Epithelial cell of alveolus of lung (primary cell): Measurements from ENCODE around the gene DOCK8. TPM values are rescaled to one million over a fixed set of nuclear protein-coding genes. Genes with fewer than 3 reads are reported as not detected.

Source experiments
- total RNA-seq: library from RNA; depleted of rRNA; stranded (reverse); fragments of >200 nt; gene quantifications from 2 replicates; pipeline ENCODE4 v1.2.1, GENCODE V29; 2015

Gene DOCK8
- total RNA-seq = 0.24 and 0.52 TPM in 2 replicates

GRCh38 chr9:214648-215493 lies at the start of gene DOCK8:
Gene DOCK8, plus strand, starts transcription at chr9:214865. Its CDS starts 112 bp downstream, at chr9:214977.

GRCh38 chr9:178970-179383 lies 35.7 kb upstream of the DOCK8 start, which contains the start of gene ZNG1A:
Gene ZNG1A, minus strand, starts transcription at chr9:179056. Its CDS starts 87 bp downstream, at chr9:178969.

GRCh38 chr9:503881-504852 lies 289.5 kb downstream of the DOCK8 start, which contains the start of gene KANK1:
Gene KANK1, plus strand, starts transcription at chr9:504695.

Other genes starting within 250 kb of the DOCK8 start
- 1.4 and 3.3 TPM in 2 replicates for gene WASHC1, start 185.4 kb upstream of the DOCK8 start, total RNA-seq
- 0.24 and 0.65 TPM in 2 replicates for gene FOXD4, start 96.4 kb upstream of the DOCK8 start, total RNA-seq
- gene ZNG1A, start 35.8 kb upstream of the DOCK8 start, total RNA-seq = 10.3 and 22.4 TPM in 2 replicates